ENCODE results near the gene FGF14.
"Not testable (repeated sequence)": the region's sequence is repeated elsewhere in the genome, so short reads cannot be mapped to it uniquely, and the experiment has no call there.

FGF14 gene

DNA sequence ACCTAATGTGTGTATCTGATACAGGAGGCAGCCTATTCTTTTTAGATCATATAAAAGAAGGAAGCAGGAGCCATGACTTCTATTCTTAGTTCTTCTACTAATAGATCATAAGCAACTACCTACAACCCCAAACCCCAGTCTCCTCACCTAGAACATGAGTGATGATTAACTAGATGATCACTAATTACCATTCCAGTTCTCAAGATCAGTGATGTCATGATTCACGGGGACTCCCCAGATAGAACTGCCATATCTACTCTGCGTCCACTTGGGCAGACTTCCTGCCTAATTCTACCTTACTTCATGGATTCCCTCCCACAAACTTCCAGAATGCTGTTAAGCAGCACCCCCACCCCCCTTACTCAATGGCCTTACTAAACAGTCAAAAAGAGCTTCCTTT, 380.1 kb downstream of the FGF14 start:
- DNase-seq = no peak

DNA sequence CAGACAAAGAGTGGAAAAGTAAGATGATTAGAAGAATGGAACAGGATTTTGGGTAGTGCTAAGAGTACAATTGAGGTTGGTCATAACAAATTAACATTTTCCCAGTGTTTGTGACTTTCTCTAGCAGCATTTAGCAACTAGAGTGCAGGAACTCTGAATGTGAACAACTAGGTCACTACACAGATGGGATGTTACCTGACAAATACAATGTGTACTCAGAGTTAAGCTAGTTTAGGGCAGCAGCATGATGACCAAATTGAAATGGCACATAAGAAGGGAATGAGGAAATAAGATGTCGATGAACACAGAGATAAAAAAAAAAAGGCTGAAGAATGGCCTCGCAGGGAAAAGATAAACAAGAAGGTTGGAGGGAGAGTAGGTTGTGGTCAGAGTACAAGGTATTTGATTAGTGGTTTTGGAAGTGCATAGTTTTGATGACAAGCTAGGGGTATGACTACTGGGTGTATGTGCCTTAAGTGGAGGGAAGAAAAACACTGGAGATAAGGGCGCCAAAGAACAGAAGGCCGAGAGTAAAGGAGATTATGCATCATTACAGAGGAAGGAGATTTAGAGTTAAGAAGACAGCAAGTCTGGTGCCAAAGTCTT, 381.1 kb downstream of the FGF14 start:
- no peak for DNase-seq

DNA sequence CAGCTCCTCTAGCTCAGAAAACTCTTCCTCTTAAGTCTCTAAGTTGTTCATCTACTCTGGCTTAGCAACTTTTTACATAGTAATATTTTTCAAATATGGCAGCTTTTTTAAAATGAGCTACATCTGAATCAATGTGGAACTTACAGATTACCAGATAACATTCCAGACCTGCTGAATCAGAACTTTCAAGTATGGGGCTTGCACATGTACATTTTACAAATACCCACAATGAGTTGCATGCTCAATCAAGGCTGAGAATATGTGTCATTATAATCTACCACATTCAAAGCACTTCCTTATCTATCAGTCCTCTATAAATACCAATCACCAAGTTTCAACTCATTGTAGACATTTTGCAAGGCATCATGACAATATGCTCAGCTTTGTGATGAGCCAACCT, 383.1 kb downstream of the FGF14 start:
- no peak for DNase-seq

DNA sequence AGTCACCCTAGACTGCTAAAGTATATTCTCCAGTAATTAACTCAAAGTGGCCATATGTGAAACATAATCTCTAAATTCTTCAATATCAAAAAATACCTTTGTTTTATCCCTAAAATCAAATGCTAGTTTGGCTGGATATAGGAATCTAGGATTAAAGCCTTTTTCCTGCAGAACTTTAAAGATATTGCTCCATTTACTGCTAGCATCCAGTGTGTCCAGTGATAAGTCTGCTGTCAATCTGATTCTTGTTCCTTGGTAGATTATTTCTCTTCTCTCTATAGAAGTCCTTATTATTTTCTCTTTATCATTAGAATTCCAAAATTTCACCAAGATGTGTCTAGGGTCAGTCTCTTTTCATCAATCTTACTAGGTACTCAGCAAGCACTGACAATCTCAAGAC, 384.6 kb downstream of the FGF14 start:
- no peak for DNase-seq

DNA sequence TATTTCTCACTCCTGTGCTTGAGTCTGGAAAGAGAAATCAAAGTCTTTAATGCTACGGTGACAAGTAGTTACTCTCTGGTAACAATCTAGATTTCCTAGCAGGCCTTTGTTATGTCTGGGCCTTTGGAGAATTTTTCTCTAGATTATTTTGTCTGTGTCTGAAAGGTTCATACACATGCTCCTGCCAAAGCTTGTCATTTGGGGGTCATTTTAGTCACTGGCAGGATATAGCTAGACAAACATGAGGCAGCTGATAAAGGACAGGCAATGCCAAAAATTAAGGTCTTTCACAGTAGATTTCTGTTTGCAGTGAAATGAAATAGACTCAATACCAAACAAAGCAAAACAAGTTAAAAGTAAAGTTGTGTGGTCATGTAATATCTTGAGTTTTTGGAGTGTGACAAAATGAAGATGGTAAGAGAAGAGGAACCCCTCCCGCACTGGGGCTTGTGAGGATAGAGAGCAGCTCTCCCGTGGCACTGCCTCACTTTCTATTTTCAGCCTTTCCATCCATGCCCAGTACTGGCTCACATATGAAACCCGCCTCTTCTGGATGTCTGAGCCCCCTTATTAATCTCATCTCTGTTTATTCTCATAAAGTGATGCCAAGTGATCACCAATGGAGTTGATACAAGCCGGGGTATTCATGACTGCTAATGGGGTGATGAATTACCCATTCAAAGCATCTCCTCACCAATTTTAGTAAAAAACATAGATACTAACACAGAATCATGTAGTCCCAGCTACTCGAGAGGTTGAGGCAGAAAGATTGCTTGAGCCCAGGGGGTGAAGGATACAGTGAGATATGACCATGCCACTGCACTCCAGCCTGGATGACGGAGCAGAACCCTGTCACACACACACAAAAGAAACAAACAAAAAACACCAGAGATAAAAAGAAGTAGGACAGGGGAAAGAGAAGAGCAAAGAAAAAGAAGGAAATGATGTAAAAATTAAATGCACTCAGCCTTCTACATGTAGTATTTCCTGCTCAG, 389.3 kb downstream of the FGF14 start:
- DNase-seq = no peak

DNA sequence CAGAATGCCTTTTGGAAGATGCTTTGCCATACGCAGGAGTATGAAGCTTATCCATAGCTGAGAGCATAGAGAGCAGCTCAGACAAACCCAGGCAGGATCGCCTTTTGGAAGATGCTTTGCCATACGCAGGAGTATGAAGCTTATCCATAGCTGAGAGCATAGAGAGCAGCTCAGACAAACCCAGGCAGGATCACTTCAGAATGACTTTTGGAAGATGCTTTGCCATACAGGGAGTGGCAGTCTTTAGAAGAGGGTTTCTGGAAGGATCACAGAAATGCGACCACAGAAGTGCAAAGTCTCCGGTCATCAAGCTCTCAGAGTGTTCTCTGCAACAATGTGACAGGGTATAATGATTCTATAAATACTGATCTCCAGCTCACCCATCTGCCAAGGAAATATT, 390.4 kb downstream of the FGF14 start:
- DNase-seq = not testable (repeated sequence)

DNA sequence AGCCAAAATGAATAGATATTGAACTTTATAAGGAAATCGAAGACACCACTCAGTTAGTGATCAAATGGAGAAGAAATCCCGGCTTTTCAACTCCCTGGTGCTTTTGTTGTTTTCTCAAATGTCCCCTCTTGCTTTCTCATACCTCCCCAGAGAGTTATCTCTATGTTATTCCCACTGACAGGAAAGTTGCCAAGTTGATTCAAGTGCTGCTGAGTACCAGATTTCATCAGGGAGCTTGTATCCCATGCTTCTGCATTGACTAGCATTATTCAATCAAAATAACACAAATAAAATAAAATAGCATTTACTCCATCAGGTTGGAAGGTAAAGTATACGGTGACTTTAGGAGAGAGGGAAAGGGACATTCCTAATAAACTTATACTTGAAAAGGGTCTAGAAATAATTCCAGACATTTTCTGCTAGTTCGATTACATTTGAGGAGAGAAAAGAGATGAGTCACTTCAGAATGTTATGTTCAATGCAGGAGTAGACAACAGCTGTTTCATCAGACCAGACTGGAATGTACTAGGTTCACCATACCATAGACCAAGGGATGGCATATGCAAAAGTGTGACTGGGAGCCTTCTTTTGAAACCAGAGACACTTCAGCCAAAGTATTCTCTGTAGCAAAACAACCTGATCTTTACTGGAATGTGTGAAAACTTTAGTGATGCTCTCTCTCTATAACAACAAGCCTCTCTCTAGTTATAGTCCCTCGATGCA, 397.8 kb downstream of the FGF14 start:
- no peak for DNase-seq

DNA sequence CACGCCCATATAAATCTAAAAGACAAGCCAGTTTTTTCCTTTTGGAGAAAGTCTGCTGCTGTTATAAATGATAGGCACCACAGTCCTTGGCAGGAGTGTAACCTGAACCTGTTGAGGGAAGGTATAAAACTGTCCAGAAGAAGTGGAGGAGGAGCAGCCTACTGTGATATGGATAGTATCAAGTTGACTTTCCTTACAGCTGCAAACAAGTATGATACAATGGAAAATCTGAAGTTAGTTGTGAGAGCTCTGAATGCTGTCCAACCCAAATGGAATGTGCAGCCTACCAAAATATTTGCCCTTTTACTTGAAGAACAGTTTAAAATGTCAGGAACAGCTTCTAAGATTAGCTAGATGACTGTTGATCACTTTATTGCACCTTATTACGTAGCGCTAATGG, 399.6 kb downstream of the FGF14 start:
- DNase-seq = no peak

DNA sequence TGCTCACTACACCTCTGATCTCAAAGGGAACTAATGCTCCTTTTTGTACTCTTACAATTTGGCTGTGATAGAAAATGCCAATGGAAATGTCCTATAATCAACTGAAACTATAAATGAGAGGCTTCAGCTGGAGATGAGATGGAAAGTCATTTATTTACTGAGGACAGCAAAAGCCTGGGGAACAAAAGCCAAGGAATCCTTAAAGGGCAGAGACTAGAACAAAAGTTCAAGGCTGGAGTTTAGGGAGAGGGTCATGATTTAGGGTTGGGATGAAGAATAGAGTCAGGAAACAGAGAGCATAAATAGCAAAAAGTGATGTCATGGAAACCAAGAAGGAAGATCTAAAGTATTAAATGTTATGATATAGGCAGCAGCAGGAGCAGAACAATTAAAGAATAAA, 401.1 kb downstream of the FGF14 start:
- DNase-seq = no peak

DNA sequence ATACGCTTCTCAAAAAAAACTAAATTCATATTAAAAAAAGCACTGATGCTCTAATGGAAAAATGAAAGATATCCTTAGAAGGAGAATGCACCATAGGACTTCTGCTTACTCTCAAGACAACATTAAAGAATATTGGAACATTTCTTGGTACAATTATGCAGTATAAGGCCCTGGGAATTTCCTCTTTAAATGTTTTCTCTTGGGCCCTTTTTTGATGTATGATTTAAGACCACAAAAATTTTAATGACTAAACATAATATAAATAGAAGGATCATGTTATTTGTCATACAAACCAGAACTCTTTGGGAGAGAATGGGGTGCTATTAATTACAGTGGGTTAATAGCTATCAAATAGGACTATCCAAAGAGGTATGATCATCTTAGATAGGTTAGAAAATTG, 403.7 kb downstream of the FGF14 start:
- DNase-seq = no peak

DNA sequence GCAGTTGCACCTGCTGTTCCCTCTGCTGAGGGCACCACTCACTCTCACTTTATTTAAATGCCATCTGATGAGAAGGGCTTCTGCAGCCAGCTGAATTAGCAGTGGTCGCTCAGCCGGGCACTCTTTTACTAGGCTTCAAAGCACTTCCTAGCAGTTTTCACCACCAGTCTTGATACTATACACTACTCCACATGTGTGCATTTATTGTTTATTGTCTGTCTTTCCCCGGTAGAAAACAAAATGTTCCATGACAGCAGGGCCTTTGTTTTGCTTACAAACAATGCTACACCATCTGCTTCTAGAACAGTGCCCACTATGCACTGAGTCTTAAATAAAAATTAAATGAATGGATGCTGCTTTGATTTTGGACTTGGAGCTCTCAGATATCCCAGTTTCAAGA, 404.9 kb downstream of the FGF14 start:
- DNase-seq = no peak

DNA sequence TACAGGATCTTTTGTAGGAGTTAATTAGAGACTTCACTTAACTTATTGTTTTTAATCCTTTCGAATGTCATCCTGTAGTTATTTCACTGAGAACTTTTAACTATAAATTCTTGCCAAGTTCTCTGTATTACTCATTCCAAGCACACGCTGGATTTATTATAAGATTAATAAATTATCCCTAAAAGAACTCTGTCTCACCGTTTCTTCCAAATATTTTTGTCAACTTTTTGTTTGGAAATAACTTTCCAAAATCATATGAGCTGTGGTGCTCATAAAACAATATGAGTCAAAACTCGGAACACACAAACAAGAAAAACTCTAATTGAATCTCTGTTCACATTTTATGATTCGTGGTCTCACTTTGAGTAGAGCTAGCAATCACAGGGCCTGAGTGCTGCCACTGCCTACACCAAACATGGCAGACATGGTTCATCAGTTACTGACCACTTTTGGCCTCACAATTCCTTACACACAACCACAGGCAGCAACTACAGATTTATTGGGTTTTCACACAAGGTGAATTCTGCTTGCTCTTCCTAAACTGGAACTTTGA, 412.0 kb downstream of the FGF14 start:
- no peak for DNase-seq

DNA sequence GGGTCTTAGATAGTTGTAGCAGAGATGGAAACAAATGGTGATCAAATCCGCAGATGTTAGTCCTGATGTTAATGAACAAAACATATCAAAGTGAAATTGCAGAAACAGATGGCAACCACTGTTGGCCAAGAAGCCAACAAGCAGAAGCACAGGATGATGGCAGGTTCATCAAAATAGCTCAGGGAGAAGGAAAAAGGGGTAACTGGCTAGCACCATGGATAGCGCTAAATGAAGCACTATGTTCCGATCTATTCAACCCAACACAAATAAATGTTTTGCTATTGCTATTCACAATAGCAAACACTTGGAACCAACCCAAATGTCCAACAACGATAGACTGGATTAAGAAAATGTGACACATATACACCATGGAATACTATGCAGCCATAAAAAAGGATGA, 413.7 kb downstream of the FGF14 start:
- DNase-seq = no peak

DNA sequence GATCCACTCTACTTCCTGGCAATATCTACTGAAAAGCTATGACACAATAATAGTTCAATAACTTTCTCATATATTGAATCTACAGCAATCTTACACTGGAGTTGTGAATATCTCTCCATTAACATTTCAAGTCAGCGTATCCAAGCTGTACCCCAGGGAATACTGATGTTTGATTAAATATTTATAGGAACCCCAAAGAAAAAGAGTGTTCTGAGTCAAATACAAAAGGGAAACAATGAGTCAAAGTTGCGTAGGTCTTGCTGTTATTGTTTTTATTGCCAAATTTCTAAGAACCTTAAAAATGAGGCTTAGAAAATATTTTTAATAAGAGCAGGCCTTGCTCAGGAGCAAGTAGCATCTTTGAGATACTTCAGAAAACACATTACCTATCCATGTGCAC, 415.5 kb downstream of the FGF14 start:
- DNase-seq = no peak

DNA sequence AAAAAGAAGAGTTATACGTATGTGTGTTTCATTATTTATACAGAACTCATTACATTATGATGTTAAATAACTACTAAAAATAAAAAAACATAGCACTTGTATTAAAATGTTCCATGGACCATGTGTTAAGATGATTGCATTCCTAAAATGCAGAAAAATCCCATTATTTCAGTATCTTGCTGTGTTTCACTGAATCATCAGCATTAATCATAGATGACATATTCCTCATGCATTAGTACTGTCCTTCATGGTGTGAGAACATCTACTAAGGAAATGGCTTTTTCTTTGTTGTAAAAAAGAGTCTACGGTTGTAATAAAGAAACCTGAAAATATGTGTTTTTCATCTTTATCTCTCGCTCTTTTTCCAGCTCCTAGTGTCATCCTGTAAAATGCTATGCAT, 416.5 kb downstream of the FGF14 start:
- DNase-seq = no peak

DNA sequence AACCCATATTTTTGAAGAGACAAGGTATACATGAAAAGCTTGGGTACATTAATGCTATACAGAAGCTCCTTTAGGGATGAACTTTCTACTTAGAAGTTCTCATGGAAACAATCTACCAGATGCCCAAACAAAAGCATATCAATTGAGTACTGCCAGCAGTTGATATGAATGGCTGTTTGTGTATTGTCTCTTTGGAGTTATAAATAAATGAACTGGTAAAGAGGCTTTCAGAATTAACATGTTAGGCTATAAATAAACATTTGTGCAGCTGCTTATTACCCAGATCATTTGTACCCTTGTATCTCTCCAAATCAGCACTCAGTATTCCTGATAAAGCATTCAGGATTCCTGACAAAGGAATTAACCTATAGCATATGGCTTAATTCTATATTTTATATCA, 418.9 kb downstream of the FGF14 start:
- no peak for DNase-seq

DNA sequence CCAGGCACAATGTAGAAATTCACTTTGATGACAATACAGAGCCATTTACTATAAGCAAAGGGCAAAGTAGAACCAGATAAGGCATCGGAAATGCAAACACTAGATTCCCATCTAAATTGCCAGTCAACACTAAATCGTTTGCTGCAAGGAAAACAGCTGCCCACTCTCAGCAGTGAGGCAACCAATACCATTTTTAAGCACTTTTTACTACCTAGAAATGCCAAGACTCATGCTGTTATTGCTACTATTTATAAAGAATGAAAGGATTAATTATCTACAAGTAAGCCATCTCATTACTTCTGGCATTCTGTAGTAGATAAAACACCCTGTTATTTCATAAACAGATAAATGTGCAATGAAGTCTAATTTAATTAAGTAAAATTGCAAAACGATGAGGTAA, 422.0 kb downstream of the FGF14 start:
- DNase-seq = no peak

DNA sequence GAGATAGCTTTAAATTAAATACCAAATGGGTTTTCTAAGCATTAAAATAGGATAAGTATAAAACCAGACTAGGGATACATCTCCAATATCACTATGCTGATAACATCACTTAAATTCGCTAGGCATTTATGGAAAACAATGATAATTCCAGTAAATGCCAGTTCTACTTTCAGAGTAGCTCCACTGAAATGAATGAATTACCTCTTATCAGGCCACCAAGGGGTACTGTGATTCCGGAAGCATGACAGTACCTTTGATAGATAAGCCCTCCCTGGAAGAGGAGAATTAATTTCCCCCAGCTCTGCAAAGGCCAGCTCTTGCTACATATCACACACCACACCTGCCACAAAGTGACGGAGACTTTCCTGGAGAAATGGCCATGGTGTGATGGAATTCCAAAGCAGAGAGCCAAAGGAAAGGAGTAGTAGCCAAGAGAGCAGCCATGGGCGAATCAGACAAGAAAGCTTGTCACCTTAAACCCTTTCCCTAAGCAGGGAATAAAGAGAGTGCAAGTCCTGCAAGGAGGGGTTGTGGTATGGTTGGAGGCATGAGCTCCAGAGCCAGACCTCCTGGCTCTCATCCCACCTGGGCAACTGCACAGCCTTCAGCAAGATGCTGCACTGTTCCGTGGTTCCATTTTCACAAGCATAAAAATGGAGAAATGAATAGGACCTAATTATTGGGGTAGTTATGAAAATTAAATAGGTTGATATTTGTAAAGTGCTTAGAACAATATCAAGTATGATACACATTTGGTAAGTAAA, 423.1 kb downstream of the FGF14 start:
- DNase-seq = no peak

DNA sequence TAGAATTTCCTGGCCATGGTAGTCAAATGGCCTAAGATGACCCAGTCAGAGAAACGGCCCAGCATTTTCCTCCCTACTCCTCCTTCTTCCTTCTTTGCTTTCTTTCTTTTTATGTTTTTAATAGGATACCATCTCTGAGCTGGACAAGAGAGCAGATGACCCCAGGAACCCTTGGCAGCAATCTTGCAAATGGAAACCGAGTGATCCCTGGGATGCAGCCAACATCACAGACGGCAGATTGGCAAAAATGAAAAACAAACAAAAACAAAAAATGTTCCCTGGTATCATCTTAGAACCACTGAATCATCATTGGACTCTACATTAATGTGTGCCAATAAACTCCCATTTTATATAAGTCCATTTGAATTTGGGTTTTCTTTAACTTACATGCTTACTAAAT, 424.4 kb downstream of the FGF14 start:
- no peak for DNase-seq

DNA sequence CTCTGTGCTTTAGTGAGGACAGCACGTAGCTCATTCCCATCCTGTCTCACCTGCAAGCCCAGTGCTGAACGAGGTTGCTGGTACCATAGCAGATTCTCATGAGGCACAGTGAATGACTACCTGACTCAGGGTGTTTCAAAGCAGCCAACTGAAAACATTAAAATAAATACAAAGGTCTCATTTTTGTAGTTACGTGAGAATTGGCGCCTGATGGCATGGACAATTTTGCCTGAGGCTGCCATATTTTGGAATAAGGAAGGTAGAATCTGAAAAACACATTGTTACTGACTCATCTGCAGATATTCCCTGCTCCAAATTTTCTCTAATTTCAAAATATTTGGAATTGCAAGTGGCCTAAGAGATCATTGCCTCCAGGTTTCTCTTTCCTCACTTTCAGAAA, 429.7 kb downstream of the FGF14 start:
- DNase-seq = no peak

DNA sequence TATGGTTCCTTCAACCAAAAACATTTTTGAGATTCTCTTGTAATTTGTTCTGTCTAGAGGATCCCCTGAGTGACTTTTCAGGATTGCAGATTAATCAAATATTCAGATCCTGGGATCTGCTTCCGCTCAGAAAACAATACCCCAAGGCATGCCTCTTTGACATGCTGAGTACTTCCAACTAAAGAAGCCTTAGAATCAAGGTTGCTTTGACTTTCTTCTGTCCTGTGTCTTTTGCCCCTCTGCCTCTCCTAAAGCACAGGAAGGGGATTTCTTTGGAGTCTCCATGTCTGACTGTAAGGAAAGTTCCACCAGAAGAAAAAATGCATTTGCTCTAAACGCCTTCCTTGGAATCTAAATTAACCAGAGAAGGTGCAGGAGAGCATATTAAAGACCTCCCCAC, 431.5 kb downstream of the FGF14 start:
- no peak for DNase-seq

DNA sequence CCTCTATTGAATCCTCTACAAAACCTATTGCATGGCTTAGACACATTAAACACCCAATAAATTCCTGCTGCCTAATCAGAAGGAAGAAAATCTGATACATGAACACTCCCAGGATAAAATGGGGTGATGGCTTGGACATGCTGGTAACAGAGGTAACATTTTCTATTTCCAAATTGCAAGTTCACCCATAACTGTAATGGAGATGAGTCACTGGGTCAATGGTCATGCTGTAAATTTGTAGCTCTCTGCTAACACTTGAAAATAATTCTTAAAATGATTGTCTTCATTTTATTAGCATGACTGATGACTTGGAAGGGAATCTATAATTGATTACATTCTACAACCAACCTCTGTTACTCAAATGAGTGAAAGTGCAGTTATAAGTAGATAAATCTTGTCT, 434.1 kb downstream of the FGF14 start:
- no peak for DNase-seq

DNA sequence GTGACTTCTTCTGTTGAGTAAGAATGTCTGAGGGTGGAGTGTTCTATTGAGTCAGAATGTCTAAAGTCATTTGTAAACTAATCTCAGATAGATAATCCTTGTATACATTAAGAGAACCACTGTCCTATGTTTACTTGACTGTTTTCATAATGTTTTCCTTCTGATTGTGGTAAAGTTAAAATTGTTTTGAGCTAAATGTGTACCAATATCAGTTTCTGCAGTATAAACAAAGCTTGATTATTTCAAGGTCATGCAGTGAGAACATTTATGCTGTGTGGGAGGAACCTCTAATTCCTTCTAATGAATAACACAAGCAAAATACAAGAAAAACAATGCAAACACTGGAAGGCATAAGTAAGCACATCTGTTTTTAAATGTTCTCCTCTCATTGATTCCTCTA, 434.6 kb downstream of the FGF14 start:
- DNase-seq = no peak

All from stimulated activated naive CD4-positive, alpha-beta T cell treated with Interleukin-2 at 50 U/mL for 16 hours (primary cell).